ENCODE measurements around the gene BECN2. TPM values are rescaled to one million over a fixed set of nuclear protein-coding genes. Genes with fewer than 3 reads are reported as not detected.

Gene BECN2
- total RNA-seq = not detected in 2 replicates

GRCh38 chr1:241957692-241958494, at the start of gene BECN2:
Gene BECN2 (plus strand): TSS chr1:241957767. CDS start chr1:241957767, 0 bp downstream.

DNA sequence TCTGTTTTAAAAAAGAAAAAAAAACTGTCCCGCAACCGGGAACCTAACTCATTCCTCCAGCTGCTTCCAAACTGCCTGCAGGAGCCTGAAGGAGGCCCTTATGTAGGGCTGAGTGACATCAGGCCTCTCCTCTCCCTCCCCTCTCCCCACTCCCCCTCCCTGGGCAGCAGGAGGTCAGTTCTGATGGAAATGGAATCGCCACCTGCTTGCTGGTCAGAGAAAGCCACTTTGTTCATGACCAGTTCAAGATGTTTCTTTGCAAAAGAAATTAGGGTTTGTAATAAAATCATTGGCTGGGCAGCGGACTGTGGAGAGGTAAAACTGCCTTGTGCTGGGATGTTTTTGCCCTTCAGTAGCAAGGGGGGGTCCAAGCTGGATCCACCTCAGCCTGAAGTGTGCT, 41.5 kb downstream of the BECN2 start, which contains the start of gene MAP1LC3C:
Gene MAP1LC3C, minus strand, starts transcription at position 73 of the 400 bp plus-strand sequence. CDS start 90 bp downstream, outside the sequence.

Other genes with a start within 250 kb of the BECN2 start
- gene EXO1, start 109.6 kb upstream of the BECN2 start, total RNA-seq = 1.0 and 1.9 TPM in 2 replicates
- gene MAP1LC3C, start 41.3 kb downstream of the BECN2 start, total RNA-seq = 0.77 and 0.95 TPM in 2 replicates